HG03280 (cell line): ENCODE data around the gene SPDYC.
"Not testable (repeated sequence)": the region's sequence is repeated elsewhere in the genome, so short reads cannot be mapped to it uniquely, and the experiment has no call there.

Experiments
- ATAC-seq: cut with Tn5 transposase; IDR thresholded peaks from one replicate; pipeline ENCODE4 v1.9.1; 2021; ENCODE audit warnings: mild to moderate bottlenecking, moderate library complexity; ENCODE audit not compliant: unreplicated experiment

Gene SPDYC

GRCh38 chr11:65133724-65134123 lies 36.3 kb upstream of the SPDYC start:
- ATAC-seq = no peak

GRCh38 chr11:65134240-65134951 lies 35.6 kb upstream of the SPDYC start, which contains the start of gene SYVN1:
Gene SYVN1 (minus strand): TSS chr11:65134519. CDS start chr11:65133601, 918 bp downstream.
- ATAC-seq = peak; percentile 63

DNA sequence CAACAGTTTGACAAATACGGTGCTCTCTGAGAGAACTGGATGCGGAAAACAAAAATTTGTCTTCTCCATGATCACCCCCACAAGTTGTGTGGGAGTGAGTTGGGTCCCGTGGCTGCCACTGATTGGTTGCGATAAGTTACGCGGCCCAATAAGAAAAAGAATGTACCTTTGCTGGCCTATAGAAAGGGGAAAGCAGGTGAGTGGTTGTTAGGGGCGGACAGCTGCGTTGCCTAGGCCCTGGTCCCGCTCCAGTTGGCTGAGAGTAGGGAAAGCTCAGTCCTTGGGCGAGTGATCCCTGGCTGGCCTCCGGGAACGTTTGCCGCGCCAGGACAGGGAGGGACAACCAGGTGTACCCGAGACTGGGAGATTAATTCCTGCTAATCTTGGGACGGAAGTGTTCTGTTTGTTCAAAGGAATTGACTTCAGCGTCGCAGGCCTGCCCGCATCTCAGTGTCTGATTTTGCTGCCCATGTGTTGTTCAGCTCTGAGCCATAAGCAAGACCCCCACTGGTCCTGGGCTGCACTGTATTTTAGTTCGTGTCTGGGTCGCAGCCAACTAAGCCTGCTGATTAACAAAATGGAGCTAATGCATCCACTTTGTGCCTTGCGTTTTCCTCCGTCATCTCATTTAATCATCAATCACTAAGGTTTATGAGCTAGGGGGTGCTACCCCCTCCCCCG lies 34.9 kb upstream of the SPDYC start:
- peak; percentile 69 for ATAC-seq

DNA sequence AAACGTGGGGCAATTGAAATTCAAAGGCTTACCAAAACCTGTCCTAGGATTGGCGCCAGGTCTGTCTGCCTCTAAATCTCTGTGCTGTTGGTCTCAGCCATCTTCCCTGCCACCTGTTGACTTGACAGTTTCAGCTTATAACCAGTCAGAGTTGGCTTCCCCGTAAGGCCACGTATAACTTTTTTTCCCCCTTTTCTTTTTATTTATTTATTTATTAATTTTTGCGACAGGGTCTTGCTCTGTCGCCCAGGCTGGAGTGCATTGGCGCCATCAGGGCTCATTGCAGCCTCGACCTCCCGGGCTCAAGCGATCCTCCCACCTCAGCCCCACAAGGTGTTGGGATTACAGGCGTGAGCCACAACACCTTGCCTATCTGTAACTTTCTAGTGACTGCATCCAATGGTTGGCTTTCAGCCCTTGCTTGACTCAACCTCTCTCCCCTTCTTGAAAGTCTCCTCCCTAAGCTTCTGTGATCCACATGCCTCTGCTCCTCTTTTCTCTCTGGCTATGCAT lies 34.3 kb upstream of the SPDYC start:
- ATAC-seq = no peak

DNA sequence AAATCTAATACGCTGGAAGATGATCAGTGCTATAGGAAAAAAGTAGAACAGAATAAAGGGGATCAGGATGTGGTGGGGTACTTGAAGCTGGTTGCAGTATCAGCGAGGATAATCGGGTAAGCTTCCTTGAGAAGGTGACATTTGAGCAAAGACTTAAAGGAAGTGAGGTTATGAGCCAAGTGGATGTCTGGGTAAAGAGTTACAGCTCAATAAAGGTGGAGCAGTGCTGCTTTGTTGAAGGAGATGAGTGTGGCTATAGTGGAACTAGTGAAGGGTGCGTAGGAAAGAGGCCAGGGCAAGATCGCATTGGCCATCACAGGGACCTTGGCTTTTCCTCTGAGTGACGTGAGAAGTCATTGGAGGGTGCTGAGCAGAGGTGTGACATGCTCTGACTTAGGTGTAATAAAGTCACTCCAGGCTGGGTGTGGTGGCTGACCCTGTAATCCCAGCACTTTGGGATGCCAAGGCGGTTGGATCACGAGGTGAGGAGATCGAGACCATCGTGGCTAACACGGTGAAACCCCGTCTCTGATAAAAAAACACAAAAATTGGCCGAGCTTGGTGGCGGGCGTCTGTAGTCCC lies 33.4 kb upstream of the SPDYC start:
- ATAC-seq = no peak

DNA sequence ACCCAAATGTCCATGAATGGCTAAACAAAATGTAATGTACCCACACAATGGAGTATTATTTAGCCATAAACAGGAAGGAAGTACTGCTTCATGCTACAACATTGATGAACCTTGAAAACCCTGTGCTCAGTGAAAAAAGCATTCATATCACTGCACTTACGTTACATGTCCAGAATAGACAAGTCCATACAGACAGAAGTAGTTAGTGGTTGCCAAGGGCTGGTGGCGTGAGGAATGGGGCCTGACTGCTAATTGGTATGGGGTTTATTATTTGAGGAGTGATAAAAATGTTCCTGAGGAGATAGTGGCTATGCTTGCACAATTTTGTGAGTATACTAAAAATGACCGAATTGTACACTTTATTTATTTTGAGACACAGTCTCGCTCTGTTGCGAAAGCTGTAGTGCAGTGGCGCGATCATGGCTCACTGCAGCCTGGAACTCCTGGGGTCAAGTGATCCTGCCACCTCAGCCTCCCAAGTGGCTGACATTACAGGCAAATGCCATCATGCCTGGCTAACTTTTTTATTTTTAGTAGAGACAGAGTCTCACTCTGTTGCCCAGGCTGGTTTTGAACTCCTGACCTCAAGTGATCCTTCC lies 28.0 kb upstream of the SPDYC start:
- no peak for ATAC-seq

DNA sequence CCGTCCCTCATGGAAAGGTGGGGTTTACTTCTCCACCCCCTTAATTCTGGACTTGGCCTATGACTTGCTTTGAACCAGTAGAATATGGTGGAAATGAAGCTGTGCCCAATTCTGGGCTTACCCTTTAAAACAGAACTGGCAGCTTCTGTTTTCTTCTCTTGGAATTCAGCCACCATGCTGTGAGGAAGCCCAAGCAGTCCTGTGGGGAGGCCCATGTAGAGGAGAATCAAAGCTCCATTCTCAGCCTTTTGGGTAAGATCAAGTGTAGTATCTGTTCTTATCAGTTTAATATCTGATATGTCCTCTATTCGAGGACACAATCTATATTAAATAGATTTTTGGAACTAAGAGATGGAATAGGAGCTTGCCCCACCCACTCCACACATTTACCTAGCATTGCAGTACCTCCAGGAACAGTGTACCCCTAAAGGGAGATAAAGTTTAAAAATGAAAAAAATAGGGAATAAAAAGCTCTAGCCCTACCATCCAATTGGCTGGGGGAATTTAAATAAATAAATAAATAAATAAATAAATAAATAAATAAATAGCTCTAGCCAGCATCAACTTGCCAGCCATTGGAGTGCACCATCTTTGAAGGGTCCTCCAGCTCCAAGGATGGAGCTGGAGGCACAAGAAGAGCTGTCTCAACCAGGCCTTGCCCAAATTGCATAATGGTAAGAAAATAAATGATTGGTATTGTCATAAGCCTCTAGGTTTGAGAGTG lies 22.5 kb upstream of the SPDYC start:
- ATAC-seq = no peak

DNA sequence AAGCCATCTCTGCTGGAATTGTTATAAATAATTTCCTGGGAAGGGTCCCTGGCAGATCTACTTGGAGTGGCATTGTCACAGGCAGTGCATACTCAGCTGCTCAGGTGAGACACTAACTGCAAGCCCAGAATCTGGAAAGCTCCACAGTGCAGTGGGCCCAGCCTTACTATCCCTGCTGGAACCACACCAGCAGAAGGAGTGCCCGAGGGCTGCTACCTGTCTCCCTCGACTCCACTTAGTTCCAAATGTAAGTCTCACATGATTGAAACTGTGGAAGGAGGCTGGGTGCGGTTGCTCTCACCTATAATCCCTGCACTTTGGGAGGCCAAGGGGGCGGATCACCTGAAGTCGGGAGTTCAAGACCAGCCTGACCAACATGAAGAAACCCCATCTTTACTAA lies 21.4 kb upstream of the SPDYC start:
- ATAC-seq = no peak

DNA sequence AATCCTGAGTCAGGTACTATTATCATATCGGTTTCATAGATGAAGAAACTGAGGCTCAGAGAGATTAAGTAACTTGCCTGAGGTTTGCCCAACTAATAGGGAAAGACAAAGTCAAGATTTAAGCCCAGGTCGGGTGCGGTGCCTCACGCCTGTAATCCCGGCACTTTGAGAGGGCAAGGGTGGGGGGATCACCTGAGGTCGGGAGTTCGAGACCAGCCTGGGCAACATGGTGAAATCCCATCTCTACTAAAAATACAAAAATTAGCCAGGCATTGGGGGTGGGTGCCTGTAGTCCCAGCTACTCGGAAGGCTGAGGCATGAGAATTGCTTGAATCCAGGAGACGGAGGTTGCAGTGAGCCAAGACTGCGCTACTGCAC lies 19.9 kb upstream of the SPDYC start:
- ATAC-seq = not testable (repeated sequence)

DNA sequence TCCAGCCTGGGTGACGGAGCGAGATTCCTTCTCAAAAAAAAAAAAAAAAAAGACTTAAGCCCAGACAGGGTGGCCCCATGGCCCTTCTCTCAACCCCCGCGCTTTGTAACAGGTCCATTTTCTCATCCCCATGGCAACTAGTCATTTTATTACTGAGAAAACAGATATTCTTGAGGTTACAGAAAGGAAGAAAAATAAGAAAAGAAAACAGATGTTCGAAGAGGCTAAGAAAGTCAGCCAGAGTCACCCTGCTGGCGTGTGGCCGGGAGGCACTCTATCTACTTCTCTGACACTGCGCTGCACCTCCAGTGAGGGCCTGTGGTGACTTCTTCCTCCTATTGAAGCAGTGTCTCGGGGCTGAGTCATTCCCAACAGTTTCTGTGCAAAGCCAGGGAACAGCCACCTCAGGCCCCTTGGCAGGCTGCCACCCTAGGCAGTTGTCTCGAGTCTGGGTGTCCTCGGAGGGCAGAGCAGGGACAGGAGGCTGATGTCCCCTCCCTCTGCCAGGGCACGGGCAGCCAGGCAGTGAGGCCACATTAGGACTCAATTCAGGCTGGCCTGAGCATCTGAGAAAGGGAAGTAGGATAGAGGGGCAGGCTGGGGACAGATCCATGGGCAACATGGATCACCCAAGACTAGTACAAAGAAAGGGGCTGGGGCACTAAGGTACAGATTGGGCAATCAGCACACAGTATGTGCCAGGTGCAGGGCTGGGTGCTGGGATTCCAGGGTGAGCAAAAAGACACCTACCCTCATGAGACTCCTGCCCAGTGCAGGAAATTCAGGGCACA lies 19.3 kb upstream of the SPDYC start:
- no peak for ATAC-seq

DNA sequence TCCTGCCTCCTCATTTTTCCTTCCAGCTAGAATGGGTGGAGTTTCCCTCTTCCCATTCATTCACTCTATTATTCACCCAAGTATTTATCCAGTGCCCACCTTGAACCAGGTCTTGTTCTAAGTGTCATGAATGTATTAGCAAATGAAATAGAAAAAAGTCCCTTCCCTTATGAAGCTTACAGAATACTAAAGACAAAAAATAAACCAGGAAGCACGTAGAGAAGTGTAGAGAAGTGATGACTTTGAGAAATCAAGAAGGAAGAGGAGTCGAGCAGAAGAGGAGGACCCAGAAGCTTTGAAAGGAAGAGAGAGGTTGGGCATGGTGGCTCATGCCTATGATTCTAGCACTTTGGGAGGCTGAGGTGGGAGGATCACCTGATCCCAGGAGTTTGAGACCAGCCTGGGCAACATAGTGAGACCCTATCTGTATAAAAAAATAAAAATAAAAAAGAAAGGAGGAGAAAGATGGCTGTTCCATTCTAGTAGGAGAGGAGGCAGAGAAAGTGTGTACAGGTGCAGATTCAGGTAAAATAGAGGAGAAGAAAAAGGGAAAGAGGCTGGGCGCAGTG lies 18.6 kb upstream of the SPDYC start:
- ATAC-seq = no peak

DNA sequence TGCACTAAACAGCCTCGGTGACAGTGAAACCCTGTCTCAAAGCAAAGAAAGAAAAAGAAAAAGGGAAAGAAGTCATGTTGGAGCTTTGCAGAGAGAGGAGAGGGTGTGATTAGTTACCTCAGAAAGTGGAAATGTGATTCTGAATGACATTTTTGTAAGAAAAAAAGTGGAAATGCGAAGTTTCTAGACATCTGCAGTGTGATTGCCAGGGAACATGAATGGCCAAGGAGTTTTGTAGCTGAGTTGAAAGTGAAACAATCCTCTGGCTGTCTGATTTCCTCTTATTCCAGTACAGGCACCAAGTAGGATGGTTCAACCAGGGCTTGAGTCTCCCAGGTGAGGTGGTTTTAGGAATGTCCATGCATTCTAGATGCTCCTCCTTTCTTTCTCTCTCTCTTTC lies 17.9 kb upstream of the SPDYC start:
- ATAC-seq = no peak

DNA sequence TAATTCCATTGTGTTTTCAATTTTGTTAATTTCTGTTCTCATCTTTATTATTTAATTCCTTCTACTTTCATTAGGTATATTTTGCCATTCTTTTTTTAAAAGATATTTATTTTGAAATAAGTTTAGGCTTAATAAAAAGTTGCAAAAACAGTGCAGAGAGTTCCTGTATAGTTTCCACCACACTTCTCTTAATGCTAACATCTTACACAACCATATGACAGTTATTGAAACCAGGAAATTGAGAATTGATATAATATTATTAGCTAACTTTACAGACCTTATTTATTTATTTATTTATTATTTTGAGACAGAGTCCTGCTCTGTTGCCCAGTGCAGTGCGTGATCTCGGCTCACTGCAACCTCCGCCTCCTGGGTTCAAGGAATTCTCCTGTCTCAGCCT lies 13.8 kb upstream of the SPDYC start:
- no peak for ATAC-seq

DNA sequence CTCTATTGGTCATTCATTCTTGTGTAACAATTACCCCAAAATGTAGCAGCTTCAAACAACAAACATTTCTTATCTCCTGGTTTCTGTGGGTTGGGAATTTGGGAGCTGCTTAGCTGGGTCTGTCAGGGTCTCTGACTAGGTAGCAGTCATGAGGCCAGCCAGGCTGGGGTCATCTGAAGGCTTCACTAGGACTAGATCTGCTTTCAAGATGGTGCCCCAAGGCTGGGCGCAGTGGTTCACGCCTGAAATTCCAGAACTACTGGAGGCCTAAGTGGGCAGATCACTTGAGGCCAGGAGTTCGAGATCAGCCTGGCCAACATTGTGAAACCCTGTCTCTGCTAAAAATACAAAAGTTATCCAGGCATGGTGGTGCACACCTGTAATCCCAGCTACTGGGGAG lies 13.1 kb upstream of the SPDYC start:
- ATAC-seq = no peak

- no peak for ATAC-seq
These were observed 12.7 kb upstream of the SPDYC start for GRCh38 chr11:65157336-65157735.

- peak; percentile 74 for ATAC-seq
These were observed 11.0 kb upstream of the SPDYC start for GRCh38 chr11:65159012-65159411.

- ATAC-seq = no peak
These were observed 9.4 kb upstream of the SPDYC start for GRCh38 chr11:65160643-65161042.

GRCh38 chr11:65163684-65164083 lies 6.3 kb upstream of the SPDYC start:
- ATAC-seq = no peak

DNA sequence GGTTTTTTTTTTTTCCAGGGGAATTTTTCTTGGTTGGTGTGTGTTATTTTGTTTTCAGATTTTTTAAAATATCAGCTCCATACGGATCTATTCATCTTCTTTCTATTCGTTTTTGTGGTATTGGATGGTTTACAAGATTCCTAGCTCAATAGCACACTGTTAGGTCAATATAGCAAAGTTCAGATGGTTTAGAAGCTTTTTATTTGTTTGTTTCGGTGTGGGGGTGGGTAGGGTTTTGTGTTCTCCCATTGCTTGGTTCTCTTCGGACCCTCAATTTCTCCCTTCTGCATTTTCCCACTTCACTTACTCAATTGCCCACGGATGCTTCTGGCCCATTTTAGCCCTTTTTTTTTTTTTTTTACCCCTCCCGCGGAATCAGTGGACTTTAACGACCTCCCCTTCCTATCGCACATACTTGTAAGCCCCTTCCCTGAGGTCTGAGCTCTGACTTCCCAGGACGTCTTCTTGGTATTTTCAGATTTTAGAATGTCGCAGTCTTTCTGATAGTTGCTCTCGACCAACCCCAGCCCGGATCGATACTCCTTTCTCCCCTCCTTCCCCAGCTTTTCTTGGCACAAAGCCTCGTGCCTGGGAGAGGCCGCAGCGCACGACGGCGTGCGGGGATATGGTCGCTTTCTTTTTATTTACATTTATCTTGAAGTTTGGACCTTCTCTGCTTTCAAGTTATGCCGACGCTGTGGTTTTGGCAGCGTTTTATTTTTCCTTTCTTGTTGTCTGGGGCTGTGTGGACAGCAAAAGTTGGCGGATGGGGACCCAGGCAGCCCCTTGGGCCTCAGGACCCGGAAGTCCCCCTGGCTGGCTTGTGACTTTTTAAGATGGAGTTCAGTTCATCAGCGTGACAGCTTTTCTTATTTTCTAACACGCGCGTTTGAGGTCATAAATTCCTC lies 4.4 kb upstream of the SPDYC start:
- no peak for ATAC-seq
